Renal cortex interstitium (tissue), 11 donors: ENCODE measurements around the gene CHRNB2. TPM values are rescaled to one million over a fixed set of nuclear protein-coding genes. Genes with fewer than 3 reads are reported as not detected.

Experiments used
- DNase-seq, 11 donors: peaks; one replicate each; pipeline ENCODE4 v3.0.0-alpha.2; 2013; ENCODE audit warnings: low read depth in 9 of 11, low spot score in 4 of 11; ENCODE audit errors: extremely low read depth in 1 of 11
- polyA plus RNA-seq, 3 donors: library from polyadenylated mRNA; unstranded; fragments of 120-200 nt; gene quantifications; one replicate each; pipeline ENCODE4 v1.2.1, GENCODE V29; 2013; ENCODE audit not compliant: insufficient read length in 3 of 3

The CHRNB2 gene
- polyA plus RNA-seq, 3 donors: 0.41 to 0.61 (median 0.43) TPM

- DNase-seq: no peak
These were observed 7.8 kb downstream of the CHRNB2 start for GRCh38 chr1:154575147-154575927.

GRCh38 chr1:154575951-154576566 lies 8.5 kb downstream of the CHRNB2 start:
- DNase-seq: no peak

- no peak for DNase-seq
These were observed 9.9 kb downstream of the CHRNB2 start for GRCh38 chr1:154577346-154578057.

DNA sequence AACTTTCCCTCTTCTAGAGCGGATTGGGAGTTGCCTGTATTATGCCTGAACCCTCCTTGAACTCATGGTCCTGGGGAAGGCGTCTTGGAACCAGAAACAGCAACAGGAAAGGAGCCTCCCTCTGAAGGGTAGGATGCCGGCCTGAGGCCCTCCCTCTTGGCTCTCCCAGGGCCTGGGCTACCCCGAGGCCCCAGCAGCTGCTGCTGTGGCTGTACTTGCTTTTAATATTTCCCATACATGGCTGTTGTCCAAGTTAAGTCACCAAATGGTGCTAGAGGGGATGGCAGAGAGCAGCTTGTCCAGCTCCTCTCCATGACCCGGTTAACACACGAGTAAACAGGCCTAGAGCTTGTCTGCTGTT lies 10.5 kb downstream of the CHRNB2 start:
- no peak for DNase-seq

DNA sequence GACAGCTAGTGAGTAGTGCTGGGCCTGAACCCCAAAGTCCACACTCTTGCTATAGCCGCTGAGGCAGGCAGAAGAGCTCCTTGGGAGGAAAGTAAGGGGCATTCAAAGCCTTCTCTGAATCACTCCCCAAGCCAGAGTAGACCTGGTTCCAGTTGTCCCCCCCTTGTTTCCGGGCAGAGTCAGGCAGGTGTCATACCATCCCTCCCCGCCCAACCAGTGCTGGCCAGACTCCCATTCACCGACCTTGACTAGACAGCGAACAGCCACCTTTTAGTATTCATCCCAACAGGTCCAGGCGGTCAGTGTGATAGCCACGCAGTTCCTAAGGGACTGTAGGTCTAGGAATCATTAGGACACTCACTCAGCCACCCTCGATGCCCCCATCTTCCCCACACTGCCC lies 11.8 kb downstream of the CHRNB2 start:
- no peak for DNase-seq

- no peak for DNase-seq
These were observed 14.2 kb downstream of the CHRNB2 start for GRCh38 chr1:154581766-154582165.

GRCh38 chr1:154582885-154583284 lies 15.3 kb downstream of the CHRNB2 start:
- no peak for DNase-seq

DNA sequence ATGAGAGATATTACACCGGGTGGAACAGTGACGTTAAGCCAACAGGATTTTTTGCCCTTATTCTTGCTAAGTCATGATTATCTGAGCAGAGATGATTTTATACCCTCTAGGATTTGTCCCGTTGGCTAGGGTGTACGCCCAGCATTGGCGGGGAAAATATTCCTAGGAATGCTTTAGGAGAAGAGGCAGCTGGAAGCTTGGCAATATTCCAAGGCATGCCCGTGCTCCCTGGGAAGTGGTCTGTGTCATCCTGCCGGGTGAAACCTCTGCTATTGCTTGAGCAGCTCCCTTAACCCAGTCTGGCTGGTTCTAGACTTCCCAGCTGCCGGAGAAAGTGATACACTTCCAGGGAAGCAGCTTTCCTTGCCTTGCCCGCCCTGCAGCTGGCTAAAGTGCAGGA lies 16.2 kb downstream of the CHRNB2 start:
- no peak for DNase-seq

- DNase-seq: no peak
These were observed 16.9 kb downstream of the CHRNB2 start for GRCh38 chr1:154584267-154584994.

- DNase-seq: no peak
These were observed 18.7 kb downstream of the CHRNB2 start for GRCh38 chr1:154586231-154586630.

DNA sequence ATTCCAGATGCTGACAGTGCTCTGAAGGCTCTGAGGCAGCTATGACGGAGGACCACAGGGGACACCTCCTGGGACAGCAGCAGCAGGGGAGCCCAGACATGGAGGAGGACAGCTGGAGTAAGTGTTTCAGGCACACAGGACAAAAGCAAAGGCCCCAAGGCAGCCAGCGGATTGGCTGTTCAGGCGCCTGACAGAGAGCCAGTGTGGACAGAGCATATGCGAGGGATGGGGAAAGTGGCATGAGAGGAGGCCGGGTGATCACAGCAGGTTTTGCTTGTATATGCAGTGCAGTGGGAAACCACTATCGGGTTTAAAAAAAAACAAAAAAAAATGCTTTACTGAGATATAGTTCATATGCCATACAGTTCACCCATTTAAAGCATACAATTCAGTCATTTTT lies 19.1 kb downstream of the CHRNB2 start:
- DNase-seq: no peak

GRCh38 chr1:154589780-154590179 lies 22.2 kb downstream of the CHRNB2 start:
- DNase-seq: no peak

- no peak for DNase-seq
These were observed 23.2 kb downstream of the CHRNB2 start for GRCh38 chr1:154590756-154591155.

GRCh38 chr1:154591206-154591605 lies 23.6 kb downstream of the CHRNB2 start:
- no peak for DNase-seq

DNA sequence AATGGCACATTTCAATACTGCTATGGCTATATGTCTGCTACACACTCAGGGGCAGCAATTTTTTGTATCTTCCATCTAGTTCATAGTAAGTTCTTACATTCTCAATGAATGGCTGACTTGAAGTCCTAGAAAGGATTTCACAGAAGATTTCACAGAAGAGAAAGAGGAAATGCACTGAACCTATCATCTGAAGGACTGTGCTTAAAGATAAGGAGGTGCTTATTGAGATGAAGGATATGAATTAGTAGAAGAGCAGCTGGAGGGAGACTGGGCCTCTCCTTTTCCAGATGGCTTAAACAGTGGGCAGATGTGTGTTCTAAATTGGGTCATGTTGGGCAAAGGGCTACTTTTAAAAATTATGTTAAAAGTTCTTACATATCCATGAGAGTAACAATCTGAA lies 25.8 kb downstream of the CHRNB2 start:
- DNase-seq: no peak

- no peak for DNase-seq
These were observed 27.2 kb downstream of the CHRNB2 start for GRCh38 chr1:154594811-154595210.

DNA sequence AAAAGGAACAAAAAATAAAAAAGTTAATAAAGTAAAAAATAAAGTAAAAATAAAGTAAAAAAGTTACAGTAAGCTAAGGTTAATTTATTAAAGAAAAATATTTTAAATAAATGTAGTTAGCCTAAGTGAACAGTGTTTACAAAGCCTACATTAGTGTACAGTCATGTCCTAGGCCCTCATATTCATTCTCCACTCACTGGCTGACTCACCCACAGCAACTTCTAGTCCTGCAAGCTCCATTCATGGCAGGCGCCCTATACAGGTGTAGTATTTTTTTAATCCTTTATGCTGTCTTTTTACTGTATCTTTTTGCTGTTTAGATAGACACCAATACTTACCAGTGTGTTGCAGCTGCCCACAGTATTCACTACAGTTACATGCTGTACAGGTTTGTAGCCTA lies 28.0 kb downstream of the CHRNB2 start:
- DNase-seq: no peak

- DNase-seq: no peak
These were observed 31.5 kb downstream of the CHRNB2 start for GRCh38 chr1:154598871-154599635.

DNA sequence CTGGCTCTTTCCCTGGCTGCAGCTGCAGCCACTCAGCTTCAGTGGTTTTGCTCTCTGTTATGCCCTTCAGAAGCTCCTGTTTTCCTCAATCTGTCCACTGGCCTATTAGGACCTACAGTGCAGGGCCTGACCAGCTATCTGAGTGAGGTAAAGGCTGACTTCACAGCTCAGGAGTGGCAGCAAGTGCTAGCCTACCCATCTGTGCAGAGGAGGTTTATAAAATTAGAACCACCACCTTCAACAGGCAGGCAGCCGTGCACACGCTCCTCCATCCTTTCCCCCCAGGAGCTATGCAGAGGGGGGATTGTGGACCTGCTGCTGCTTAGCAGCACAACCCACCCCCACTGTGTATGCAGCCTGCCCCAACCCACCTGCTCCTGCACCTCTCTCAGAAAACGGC lies 32.1 kb downstream of the CHRNB2 start:
- DNase-seq: no peak
